ENCODE measurements around the gene KDM2A.

KDM2A gene

DNA sequence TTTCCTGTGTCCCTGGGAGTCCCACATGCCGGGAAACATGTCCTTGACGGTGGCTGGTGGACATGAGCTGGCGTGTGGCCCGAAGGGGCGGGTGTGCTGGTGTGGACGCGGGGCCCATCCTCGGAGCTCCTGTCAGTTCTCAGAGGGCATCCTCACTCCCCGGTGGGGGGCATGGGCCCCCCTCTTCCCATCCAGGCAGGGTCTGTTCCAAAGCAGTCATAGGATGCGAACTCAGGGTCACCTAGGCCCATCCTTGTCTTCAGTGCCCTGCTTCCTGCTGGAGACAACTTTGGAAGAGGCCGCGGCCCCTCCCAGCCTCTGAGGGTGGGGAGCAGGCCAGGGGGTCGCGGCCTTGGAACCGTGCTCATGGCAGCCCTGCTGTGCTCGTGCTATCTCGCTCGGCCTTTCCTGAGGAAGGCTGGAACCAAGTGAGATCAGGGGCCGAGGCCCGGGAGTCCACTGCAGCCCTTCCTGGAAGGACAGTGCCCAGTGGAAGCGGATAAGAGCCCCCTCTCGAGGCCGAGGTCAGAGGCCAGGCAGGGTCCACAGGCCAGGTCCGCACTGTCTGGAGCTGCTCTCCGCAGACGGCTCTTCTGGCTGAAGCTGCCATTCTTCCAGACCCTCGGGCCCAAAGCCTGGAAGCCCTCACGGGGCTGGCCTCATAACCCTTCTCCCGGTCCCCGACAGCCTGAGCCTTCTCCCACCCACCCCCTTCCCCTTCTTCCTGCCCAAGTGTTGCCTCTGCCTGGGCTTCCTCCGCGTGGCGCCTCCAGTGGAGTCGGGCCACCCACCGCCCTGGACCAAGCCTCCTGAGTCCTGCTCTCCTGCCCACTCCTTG, 155.9 kb downstream of the KDM2A start:
- TF ChIP-seq GATA2 (IDR thresholded peaks at IDR 0.05; ENCODE audit: low read depth, low read length) (no peak), GATA3 (IDR thresholded peaks at IDR 0.05; ENCODE audit: low read depth, low read length) (no peak)

- no peak for TF ChIP-seq GATA3 (IDR thresholded peaks at IDR 0.05; ENCODE audit: low read depth, low read length)
- TF ChIP-seq GATA2 (IDR thresholded peaks at IDR 0.05; ENCODE audit: low read depth, low read length): no peak
These were observed 156.7 kb downstream of the KDM2A start for GRCh38 chr11:67275606-67276409.

- no peak for TF ChIP-seq GATA3 (IDR thresholded peaks at IDR 0.05; ENCODE audit: low read depth, low read length)
- no peak for TF ChIP-seq GATA2 (IDR thresholded peaks at IDR 0.05; ENCODE audit: low read depth, low read length)
These were observed 157.7 kb downstream of the KDM2A start for GRCh38 chr11:67276781-67277230.

GRCh38 chr11:67277231-67277961, 158.3 kb downstream of the KDM2A start:
- TF ChIP-seq GATA2 (IDR thresholded peaks at IDR 0.05; ENCODE audit: low read depth, low read length) (no peak), GATA3 (IDR thresholded peaks at IDR 0.05; ENCODE audit: low read depth, low read length) (no peak)

DNA sequence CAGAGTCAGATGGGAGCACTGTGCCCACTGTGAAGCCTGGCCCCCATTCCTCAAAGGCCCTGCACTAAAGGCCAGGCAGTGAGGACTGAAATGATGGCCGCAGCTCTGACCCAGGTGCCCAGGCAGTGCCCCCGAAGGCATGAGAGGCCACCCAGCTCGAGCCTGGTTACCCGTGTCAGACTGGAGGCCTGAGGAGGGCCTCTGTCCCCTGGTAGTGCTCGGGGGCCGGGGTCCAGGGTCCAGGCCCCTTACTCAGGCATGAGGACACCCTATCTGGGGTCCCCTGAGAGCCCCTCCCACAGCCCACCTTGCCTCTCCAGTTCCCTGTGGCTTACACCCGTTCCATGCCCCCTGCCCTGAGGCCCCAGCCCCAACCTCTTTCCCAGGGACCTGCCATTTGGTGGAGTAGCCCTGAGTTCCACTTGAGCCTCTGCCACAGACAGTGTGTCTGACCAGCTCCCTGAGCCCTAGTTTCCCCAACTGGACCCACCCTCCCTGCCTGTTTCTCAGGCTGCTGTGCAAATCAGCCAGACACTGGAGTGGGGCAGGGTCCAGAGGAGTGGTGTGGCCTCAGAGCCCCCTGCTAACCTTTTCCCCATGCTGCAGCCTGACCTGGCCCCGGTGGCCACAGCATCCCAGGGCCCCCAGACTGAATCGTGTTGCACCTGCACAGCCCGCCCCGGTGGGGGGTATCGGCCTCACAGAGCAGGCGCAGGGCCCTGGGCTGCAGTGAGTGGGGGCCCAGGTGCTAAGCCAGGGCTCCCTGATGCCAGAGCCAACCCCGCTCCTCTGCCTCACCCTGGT, 159.3 kb downstream of the KDM2A start:
- TF ChIP-seq GATA3 (IDR thresholded peaks at IDR 0.05; ENCODE audit: low read depth, low read length) (no peak), GATA2 (IDR thresholded peaks at IDR 0.05; ENCODE audit: low read depth, low read length) (no peak)

- no peak for TF ChIP-seq GATA3 (IDR thresholded peaks at IDR 0.05; ENCODE audit: low read depth, low read length)
- no peak for TF ChIP-seq GATA2 (IDR thresholded peaks at IDR 0.05; ENCODE audit: low read depth, low read length)
These were observed 160.0 kb downstream of the KDM2A start for GRCh38 chr11:67278939-67279588.

- TF ChIP-seq GATA2 (IDR thresholded peaks at IDR 0.05; ENCODE audit: low read depth, low read length): no peak
- TF ChIP-seq GATA3 (IDR thresholded peaks at IDR 0.05; ENCODE audit: low read depth, low read length): no peak
These were observed 160.7 kb downstream of the KDM2A start for GRCh38 chr11:67279589-67280340.

- TF ChIP-seq GATA2 (IDR thresholded peaks at IDR 0.05; ENCODE audit: low read depth, low read length) (no peak), GATA3 (IDR thresholded peaks at IDR 0.05; ENCODE audit: low read depth, low read length) (no peak)
These were observed 161.3 kb downstream of the KDM2A start for GRCh38 chr11:67280341-67280787.

DNA sequence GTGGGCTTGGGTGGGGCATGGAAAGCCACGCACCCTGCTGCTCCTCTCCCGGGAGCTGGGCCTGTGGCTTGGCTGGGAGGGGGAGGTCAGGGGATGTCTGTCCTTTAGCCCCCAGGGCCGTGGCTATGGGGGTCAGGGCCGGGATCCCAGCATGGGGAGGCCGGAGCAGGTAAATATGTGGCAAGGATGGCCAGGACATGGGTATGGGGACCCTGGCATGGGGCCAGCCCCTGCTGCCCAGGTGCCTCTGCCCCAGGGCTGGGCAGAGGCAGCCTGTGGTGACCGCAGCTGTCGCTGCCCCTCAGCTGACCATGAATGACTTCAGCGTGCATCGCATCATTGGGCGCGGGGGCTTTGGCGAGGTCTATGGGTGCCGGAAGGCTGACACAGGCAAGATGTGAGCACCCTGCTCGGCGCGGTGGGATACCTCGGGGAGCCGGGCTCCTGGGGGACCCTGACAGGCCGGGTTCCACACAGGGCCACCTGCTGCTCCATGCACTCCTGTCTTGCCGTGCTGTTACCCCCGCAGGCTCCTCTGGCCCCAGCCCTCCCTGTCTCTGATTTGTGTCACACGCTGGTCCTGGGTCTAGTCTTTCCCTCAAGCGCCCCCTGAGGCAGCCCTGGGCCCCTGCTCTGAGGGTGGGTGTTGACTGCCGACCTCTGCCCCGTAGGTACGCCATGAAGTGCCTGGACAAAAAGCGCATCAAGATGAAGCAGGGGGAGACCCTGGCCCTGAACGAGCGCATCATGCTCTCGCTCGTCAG, 161.9 kb downstream of the KDM2A start:
- TF ChIP-seq GATA3 (IDR thresholded peaks at IDR 0.05; ENCODE audit: low read depth, low read length): no peak

- no peak for TF ChIP-seq GATA3 (IDR thresholded peaks at IDR 0.05; ENCODE audit: low read depth, low read length)
These were observed 162.6 kb downstream of the KDM2A start for GRCh38 chr11:67281552-67282150.

GRCh38 chr11:67282155-67282875, 163.3 kb downstream of the KDM2A start:
- TF ChIP-seq GATA2 (IDR thresholded peaks at IDR 0.05; ENCODE audit: low read depth, low read length) (no peak), GATA3 (IDR thresholded peaks at IDR 0.05; ENCODE audit: low read depth, low read length) (no peak)
